Upper lobe of left lung (tissue), 4 donors: Measurements from ENCODE around the gene ARMC12.

Experiments
- CTCF ChIP-seq, 6 experiments: fragments of 450-650 bp in 4 of 6; fragments of 200-600 bp in 2 of 6; sonication (generic) in 2 of 6; IDR thresholded peaks; one replicate each; pipeline ENCODE4 v1.5.1; 2016 to 2019; ENCODE audit warnings: antibody characterized with exemption in 6 of 6
- POLR2A ChIP-seq, 4 donors: fragments of 450-650 bp; IDR thresholded peaks; one replicate each; pipeline ENCODE4 v1.5.1; 2016 to 2017; ENCODE audit warnings: antibody characterized with exemption in 4 of 4, mild to moderate bottlenecking in 2 of 4

GRCh38 chr6:35736253-35736894 lies 458 bp upstream of the ARMC12 start:
- TF ChIP-seq POLR2A (IDR thresholded peaks at IDR 0.05) (no peak), CTCF (IDR thresholded peaks at IDR 0.05) (peak; percentile 70 to 89 (median 82))
